ENCODE results near the gene THG1L. TPM values are rescaled to one million over a fixed set of nuclear protein-coding genes. Genes with fewer than 3 reads are reported as not detected.
"Not testable (repeated sequence)": the region's sequence is repeated elsewhere in the genome, so short reads cannot be mapped to it uniquely, and the experiment has no call there.

THG1L gene
- 10 to 100 TPM; 10.9 to 13.3 TPM for total RNA-seq

- DNase-seq (peak; percentile 97), ATAC-seq (ENCODE audit: low read depth) (peak; percentile 96)
- Mint-ChIP-seq H3K9me3 (no peaks in the 10 kb centered on the region), H3K4me1 (peaks cover 10% of the 10 kb centered on the region), H3K36me3 (peaks cover 6% of the 10 kb centered on the region), H3K4me3 (peak within 1 kb of the TSS; percentile 90), H3K27me3 (no peaks in the 10 kb centered on the region), H3K27ac (peak within 1 kb of the TSS; percentile 91)
- POLR2A ChIA-PET, result interaction anchor here (0.7 to 1.3 kb wide), 2 partner anchors 13 to 414 kb away, joined by 4 to 7 read pairs; partner anchors contain the start of gene LSM11
Measured at GRCh38 chr5:157731272-157732129, at the start of gene THG1L. Gene THG1L, plus strand, starts transcription at chr5:157731420. Its CDS starts 21 bp downstream, at chr5:157731441.

GRCh38 chr5:157682257-157682656, 49.0 kb upstream of the THG1L start:
- no peaks in the 10 kb centered on the region for H3K9me3 Mint-ChIP-seq
- POLR2A ChIA-PET, result no interaction called here
- no peaks in the 10 kb centered on the region for H3K36me3 Mint-ChIP-seq
- no peak for ATAC-seq (ENCODE audit: low read depth)
- no peaks in the 10 kb centered on the region for H3K27me3 Mint-ChIP-seq
- no peaks in the 10 kb centered on the region for H3K4me1 Mint-ChIP-seq
- H3K4me3 Mint-ChIP-seq, result no peak overlapping the region
- DNase-seq, result no peak
- H3K27ac Mint-ChIP-seq, result no peak overlapping the region

GRCh38 chr5:157686276-157687197, 44.7 kb upstream of the THG1L start:
- H3K4me3 Mint-ChIP-seq; H3K36me3 Mint-ChIP-seq; POLR2A ChIA-PET; H3K9me3 Mint-ChIP-seq; ATAC-seq (ENCODE audit: low read depth); H3K27me3 Mint-ChIP-seq; DNase-seq; H3K4me1 Mint-ChIP-seq; H3K27ac Mint-ChIP-seq: not testable (repeated sequence)

GRCh38 chr5:157687198-157687554, 44.0 kb upstream of the THG1L start:
- DNase-seq, result no peak
- H3K4me1 Mint-ChIP-seq, result no peaks in the 10 kb centered on the region
- ATAC-seq (ENCODE audit: low read depth), result no peak
- no peak overlapping the region for H3K27ac Mint-ChIP-seq
- no peaks in the 10 kb centered on the region for H3K27me3 Mint-ChIP-seq
- H3K9me3 Mint-ChIP-seq, result peaks cover 1% of the 10 kb centered on the region
- no peak overlapping the region for H3K4me3 Mint-ChIP-seq
- POLR2A ChIA-PET, result no interaction called here
- no peaks in the 10 kb centered on the region for H3K36me3 Mint-ChIP-seq

- Mint-ChIP-seq H3K27ac (no peak overlapping the region), H3K9me3 (peaks cover 1% of the 10 kb centered on the region), H3K36me3 (no peaks in the 10 kb centered on the region), H3K4me3 (no peak overlapping the region), H3K4me1 (no peaks in the 10 kb centered on the region), H3K27me3 (no peaks in the 10 kb centered on the region)
- POLR2A ChIA-PET, result no interaction called here
- DNase-seq, result peak; percentile 57
- peak; percentile 54 for ATAC-seq (ENCODE audit: low read depth)
Measured at GRCh38 chr5:157689942-157690689, 41.1 kb upstream of the THG1L start.

GRCh38 chr5:157690690-157691433, 40.4 kb upstream of the THG1L start:
- Mint-ChIP-seq H3K9me3 (peaks cover 1% of the 10 kb centered on the region), H3K27me3 (no peaks in the 10 kb centered on the region), H3K4me1 (no peaks in the 10 kb centered on the region), H3K27ac (no peak overlapping the region), H3K4me3 (no peak overlapping the region), H3K36me3 (no peaks in the 10 kb centered on the region)
- no peak for DNase-seq
- no peak for ATAC-seq (ENCODE audit: low read depth)
- POLR2A ChIA-PET, result no interaction called here

GRCh38 chr5:157693816-157694215, 37.4 kb upstream of the THG1L start:
- H3K36me3 Mint-ChIP-seq; H3K4me3 Mint-ChIP-seq; ATAC-seq (ENCODE audit: low read depth); DNase-seq; POLR2A ChIA-PET; H3K4me1 Mint-ChIP-seq; H3K27me3 Mint-ChIP-seq; H3K9me3 Mint-ChIP-seq; H3K27ac Mint-ChIP-seq: not testable (repeated sequence)

- ATAC-seq (ENCODE audit: low read depth); H3K27me3 Mint-ChIP-seq; DNase-seq; H3K9me3 Mint-ChIP-seq; H3K4me3 Mint-ChIP-seq; H3K36me3 Mint-ChIP-seq; H3K27ac Mint-ChIP-seq; H3K4me1 Mint-ChIP-seq; POLR2A ChIA-PET: not testable (repeated sequence)
Measured at GRCh38 chr5:157696154-157696553, 35.1 kb upstream of the THG1L start.

- not testable (repeated sequence) for ATAC-seq (ENCODE audit: low read depth); H3K27ac Mint-ChIP-seq; H3K4me1 Mint-ChIP-seq
Measured at GRCh38 chr5:157698674-157699073, 32.5 kb upstream of the THG1L start.

GRCh38 chr5:157703736-157704135, 27.5 kb upstream of the THG1L start:
- H3K9me3 Mint-ChIP-seq, result peaks cover 4% of the 10 kb centered on the region
- H3K27ac Mint-ChIP-seq, result no peak overlapping the region
- no peaks in the 10 kb centered on the region for H3K4me1 Mint-ChIP-seq
- POLR2A ChIA-PET, result no interaction called here
- peaks cover 30% of the 10 kb centered on the region for H3K27me3 Mint-ChIP-seq
- ATAC-seq (ENCODE audit: low read depth) (no peak), DNase-seq (no peak)
- no peaks in the 10 kb centered on the region for H3K36me3 Mint-ChIP-seq
- no peak overlapping the region for H3K4me3 Mint-ChIP-seq

More at GRCh38 chr5:157698674-157699073, 32.5 kb upstream of the THG1L start:
- POLR2A ChIA-PET, H3K4me3 Mint-ChIP-seq, H3K36me3 Mint-ChIP-seq, DNase-seq, H3K9me3 Mint-ChIP-seq: not testable (repeated sequence)
- peaks cover 23% of the 10 kb centered on the region for H3K27me3 Mint-ChIP-seq

- DNase-seq, result no peak
- H3K36me3 Mint-ChIP-seq, result no peaks in the 10 kb centered on the region
- H3K27me3 Mint-ChIP-seq, result peaks cover 19% of the 10 kb centered on the region
- no peaks in the 10 kb centered on the region for H3K4me1 Mint-ChIP-seq
- no peak overlapping the region for H3K27ac Mint-ChIP-seq
- POLR2A ChIA-PET, result no interaction called here
- H3K4me3 Mint-ChIP-seq, result no peak overlapping the region
- no peaks in the 10 kb centered on the region for H3K9me3 Mint-ChIP-seq
- ATAC-seq (ENCODE audit: low read depth), result no peak
Measured at GRCh38 chr5:157708866-157709265, 22.4 kb upstream of the THG1L start.

- H3K36me3 Mint-ChIP-seq, result no peaks in the 10 kb centered on the region
- no peak overlapping the region for H3K27ac Mint-ChIP-seq
- DNase-seq (no peak), ATAC-seq (ENCODE audit: low read depth) (no peak)
- H3K4me3 Mint-ChIP-seq, result no peak overlapping the region
- POLR2A ChIA-PET, result no interaction called here
- H3K9me3 Mint-ChIP-seq, result no peaks in the 10 kb centered on the region
- H3K4me1 Mint-ChIP-seq, result peaks cover 2% of the 10 kb centered on the region
- peaks cover 16% of the 10 kb centered on the region for H3K27me3 Mint-ChIP-seq
Measured at GRCh38 chr5:157709346-157709745, 21.9 kb upstream of the THG1L start.

GRCh38 chr5:157710431-157710830, 20.8 kb upstream of the THG1L start:
- POLR2A ChIA-PET, result no interaction called here
- ATAC-seq (ENCODE audit: low read depth) (no peak), DNase-seq (no peak)
- H3K4me3 Mint-ChIP-seq, result no peak overlapping the region
- H3K27ac Mint-ChIP-seq, result no peak overlapping the region
- H3K9me3 Mint-ChIP-seq, result no peaks in the 10 kb centered on the region
- H3K4me1 Mint-ChIP-seq, result peaks cover 2% of the 10 kb centered on the region
- peaks cover 10% of the 10 kb centered on the region for H3K27me3 Mint-ChIP-seq
- H3K36me3 Mint-ChIP-seq, result no peaks in the 10 kb centered on the region

All from activated naive CD8-positive, alpha-beta T cell treated with anti-CD3 and anti-CD28 coated beads, Interleukin-2, amount 10 ng/mL, durations not matched to agents 7 days and 5 days (primary cell).